Superior temporal gyrus (tissue), 1 donor: ENCODE data around the gene CTNNBL1.
"Not testable (repeated sequence)": the region's sequence is repeated elsewhere in the genome, so short reads cannot be mapped to it uniquely, and the experiment has no call there.

Source experiments
- DNase-seq: peaks from one replicate; pipeline ENCODE4 v3.0.0-alpha.2; 2016; ENCODE audit errors: extremely low spot score

The CTNNBL1 gene

GRCh38 chr20:37850724-37851355, 157.0 kb downstream of the CTNNBL1 start:
- DNase-seq = no peak

DNA sequence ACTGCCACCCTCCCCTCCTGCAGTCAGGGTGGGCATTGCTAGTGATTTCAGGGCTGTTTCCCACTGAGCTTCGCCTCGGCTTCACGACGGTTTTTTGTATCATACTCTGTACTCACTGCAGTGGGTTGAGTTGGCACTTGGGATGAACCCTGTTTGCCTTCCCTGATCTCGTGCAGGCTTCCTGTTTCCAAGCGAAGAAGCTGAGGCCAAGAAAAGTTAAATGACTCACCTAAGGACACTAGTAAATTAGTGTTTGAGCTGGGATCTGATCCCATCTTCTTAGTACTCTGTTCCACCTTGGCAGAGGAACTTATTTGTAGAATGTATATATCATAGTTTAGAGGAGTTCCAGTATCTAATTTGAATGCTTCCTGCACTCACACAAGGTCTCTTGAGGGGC, 158.8 kb downstream of the CTNNBL1 start:
- DNase-seq = no peak

DNA sequence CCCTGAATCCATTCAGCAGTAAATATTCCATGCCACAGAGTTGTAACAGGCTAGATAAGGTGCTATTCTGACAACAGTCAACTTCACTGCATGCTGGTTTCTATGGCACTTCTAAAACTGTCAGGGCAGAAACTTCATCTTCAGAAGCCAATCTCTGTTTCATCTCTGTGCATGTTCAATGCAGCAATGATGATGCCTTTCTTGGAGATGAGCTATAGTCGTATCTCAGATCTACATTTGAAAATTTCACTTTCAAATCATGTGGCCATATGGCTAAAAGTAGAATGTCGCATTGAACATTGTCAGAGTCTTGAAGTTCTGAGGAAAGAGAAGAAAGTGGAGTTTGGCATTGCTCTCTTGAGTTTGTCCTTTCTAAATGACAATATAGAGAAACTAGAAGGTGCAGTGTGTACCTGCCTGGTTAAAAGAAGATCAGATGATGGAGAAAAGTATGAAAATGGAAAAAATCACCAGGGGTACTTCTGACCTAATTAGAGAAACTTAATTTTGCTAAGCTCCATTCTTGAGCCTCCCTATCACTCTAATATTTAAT, 160.1 kb downstream of the CTNNBL1 start:
- no peak for DNase-seq

DNA sequence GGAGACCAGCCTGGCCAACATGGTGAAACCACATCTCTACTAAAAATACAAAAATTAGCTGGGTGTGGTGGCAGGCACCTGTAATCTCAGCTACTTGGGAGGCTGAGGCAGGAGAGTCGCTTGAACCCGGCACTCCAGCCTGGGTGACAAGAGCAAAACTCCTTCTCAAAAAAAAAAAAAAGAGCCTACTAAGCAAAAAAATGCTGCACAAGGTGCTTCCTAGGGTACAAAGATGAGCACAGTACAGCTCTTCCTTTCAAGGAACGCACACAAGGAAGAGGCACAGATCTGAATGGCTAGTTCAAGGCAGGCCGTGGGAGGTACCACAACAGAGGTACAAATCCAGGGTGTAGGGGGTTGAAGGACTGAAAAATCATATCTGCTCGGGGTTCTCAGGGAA, 162.2 kb downstream of the CTNNBL1 start:
- DNase-seq = not testable (repeated sequence)

- DNase-seq = no peak
These were observed 163.3 kb downstream of the CTNNBL1 start for GRCh38 chr20:37856932-37857660.

GRCh38 chr20:37859406-37860171, 165.8 kb downstream of the CTNNBL1 start:
- DNase-seq = no peak

DNA sequence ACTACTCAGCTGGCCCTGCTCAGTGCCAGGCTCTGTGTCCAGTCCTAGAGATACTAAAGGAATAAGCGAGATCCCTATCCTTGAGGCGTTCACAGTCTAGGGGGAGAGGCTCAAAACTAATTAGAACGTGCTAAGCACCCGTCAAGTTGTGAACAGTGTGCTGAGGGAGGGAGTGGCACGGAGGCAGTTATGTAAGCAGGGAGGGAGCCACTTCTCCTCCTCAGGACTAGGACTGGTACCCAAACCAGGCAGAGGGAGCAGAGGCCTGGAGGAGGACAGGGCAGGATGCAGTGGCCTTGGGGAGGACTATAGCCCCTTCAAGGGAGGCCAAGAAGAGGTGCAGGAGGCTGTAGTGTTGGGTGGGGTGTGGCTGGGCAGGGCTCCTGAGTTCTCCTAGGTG, 169.5 kb downstream of the CTNNBL1 start:
- DNase-seq = no peak

DNA sequence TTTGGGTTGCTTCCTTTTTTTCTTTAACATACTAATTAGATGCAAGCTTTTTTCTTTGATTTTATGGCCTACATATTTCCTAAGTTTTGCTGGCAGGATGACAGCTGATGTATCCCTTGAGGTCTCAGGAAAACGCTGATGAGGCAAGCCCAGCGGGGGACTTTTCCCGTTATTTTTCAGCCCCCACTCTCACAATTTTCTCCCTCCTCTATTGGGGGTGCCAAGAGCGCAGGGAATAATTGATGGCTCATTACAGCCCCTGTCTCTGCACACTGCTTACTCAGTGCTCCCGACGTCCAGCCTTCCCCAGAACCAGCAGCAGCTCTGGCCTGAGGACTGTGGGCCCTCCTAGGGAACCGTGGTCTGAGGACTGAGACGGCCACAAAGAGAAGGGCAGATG, 170.5 kb downstream of the CTNNBL1 start:
- no peak for DNase-seq

- no peak for DNase-seq
These were observed 172.2 kb downstream of the CTNNBL1 start for GRCh38 chr20:37866051-37866450.

GRCh38 chr20:37867289-37868195, 173.7 kb downstream of the CTNNBL1 start:
- DNase-seq = no peak

GRCh38 chr20:37868851-37869333, 175.1 kb downstream of the CTNNBL1 start:
- DNase-seq = no peak

GRCh38 chr20:37869334-37869861, 175.6 kb downstream of the CTNNBL1 start:
- DNase-seq = no peak

GRCh38 chr20:37870294-37870693, 176.5 kb downstream of the CTNNBL1 start:
- no peak for DNase-seq

- no peak for DNase-seq
These were observed 177.9 kb downstream of the CTNNBL1 start for GRCh38 chr20:37871751-37872150.

GRCh38 chr20:37872161-37872560, 178.3 kb downstream of the CTNNBL1 start:
- no peak for DNase-seq

GRCh38 chr20:37873884-37874283, 180.1 kb downstream of the CTNNBL1 start:
- DNase-seq = peak; percentile 23

GRCh38 chr20:37875460-37876175, 181.8 kb downstream of the CTNNBL1 start:
- no peak for DNase-seq

GRCh38 chr20:37876863-37877262, 183.0 kb downstream of the CTNNBL1 start:
- DNase-seq = no peak

- DNase-seq = no peak
These were observed 184.3 kb downstream of the CTNNBL1 start for GRCh38 chr20:37877832-37878772.
